Measurements from ENCODE around the gene NME2. TPM values are rescaled to one million over a fixed set of nuclear protein-coding genes. Genes with fewer than 3 reads are reported as not detected.
A peak's percentile ranks its signal among the peaks of the same experiment; 100 is the strongest.

NME2 gene
- total RNA-seq, 1 donor from 2014 or later: 651 TPM

DNA sequence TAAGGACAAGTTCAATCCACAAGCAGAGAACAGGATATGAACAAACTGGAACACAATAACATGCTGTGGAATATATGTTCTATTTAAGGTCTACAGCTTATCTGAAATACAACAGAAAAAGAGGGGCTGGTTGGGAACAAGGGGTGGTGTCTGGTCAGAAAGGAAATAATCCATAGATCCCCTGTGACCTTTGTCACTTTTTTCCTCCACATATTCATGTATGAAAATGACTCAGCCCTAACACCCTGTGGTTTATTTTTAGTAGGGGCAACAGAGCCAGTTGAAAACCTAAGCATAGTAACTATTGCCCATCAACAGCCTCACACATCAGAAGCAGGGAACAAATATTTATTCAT lies 33.3 kb upstream of the NME2 start:
- Mint-ChIP-seq H3K36me3 (ENCODE audit: unreplicated experiment) (no peaks in the 10 kb centered on the region), H3K27me3 (ENCODE audit: unreplicated experiment) (no peaks in the 10 kb centered on the region), H3K9me3 (ENCODE audit: unreplicated experiment) (no peaks in the 10 kb centered on the region), H3K4me1 (ENCODE audit: unreplicated experiment) (peaks cover 12% of the 10 kb centered on the region), H3K27ac (ENCODE audit: unreplicated experiment) (peak overlapping the region; percentile 42), H3K4me3 (ENCODE audit: unreplicated experiment) (no peak overlapping the region)
- TF ChIP-seq, protein P1, sequence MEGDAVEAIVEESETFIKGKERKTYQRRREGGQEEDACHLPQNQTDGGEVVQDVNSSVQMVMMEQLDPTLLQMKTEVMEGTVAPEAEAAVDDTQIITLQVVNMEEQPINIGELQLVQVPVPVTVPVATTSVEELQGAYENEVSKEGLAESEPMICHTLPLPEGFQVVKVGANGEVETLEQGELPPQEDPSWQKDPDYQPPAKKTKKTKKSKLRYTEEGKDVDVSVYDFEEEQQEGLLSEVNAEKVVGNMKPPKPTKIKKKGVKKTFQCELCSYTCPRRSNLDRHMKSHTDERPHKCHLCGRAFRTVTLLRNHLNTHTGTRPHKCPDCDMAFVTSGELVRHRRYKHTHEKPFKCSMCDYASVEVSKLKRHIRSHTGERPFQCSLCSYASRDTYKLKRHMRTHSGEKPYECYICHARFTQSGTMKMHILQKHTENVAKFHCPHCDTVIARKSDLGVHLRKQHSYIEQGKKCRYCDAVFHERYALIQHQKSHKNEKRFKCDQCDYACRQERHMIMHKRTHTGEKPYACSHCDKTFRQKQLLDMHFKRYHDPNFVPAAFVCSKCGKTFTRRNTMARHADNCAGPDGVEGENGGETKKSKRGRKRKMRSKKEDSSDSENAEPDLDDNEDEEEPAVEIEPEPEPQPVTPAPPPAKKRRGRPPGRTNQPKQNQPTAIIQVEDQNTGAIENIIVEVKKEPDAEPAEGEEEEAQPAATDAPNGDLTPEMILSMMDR (IDR thresholded peaks at IDR 0.05): no peak
- no peak for DNase-seq (ENCODE audit: extremely low spot score, unreplicated experiment)

DNA sequence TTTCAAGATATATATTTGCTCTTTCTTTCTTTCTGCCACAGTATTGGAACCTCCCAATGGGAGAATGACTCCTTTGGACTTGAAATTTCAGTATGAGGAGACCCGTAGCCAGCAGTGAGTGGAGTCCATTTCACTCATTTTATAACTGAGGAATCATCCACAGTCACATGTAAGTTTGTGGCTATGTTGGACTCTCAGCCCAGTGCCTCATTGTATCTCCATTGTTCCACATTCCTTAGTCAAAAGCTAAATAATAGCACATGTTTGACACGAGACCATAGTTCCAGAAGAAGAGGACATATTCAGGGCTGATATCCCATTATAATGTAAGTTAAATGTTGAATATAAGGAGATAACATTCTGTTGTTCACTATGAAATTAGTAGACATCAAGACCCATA lies 32.8 kb upstream of the NME2 start:
- Mint-ChIP-seq H3K27me3 (ENCODE audit: unreplicated experiment) (no peaks in the 10 kb centered on the region), H3K4me3 (ENCODE audit: unreplicated experiment) (no peak overlapping the region), H3K27ac (ENCODE audit: unreplicated experiment) (peak overlapping the region; percentile 42), H3K36me3 (ENCODE audit: unreplicated experiment) (no peaks in the 10 kb centered on the region), H3K4me1 (ENCODE audit: unreplicated experiment) (peaks cover 12% of the 10 kb centered on the region), H3K9me3 (ENCODE audit: unreplicated experiment) (no peaks in the 10 kb centered on the region)
- TF ChIP-seq, protein P1 (IDR thresholded peaks at IDR 0.05): no peak
- DNase-seq (ENCODE audit: extremely low spot score, unreplicated experiment): no peak

DNA sequence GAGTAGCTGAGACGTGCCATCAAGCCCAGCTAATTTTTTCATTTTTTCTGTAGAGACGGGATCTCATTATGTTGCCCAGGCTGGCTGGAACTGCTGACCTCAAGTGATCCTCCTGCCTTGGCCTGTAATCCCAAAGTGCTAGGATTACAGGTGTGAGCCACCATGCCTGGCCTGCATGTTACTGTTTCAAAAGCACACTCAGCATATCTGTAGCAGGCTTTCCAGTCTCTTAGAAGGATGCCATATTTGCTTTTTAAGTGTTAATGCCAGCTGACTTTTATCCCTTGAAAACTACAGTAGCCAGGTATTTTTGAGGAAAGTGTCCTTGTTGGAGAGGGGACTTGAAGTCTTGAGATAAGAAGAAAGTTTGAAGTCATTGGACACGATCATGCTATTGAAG lies 30.3 kb upstream of the NME2 start:
- TF ChIP-seq, protein P1 (IDR thresholded peaks at IDR 0.05): no peak
- H3K36me3 Mint-ChIP-seq (ENCODE audit: unreplicated experiment): no peaks in the 10 kb centered on the region
- no peak overlapping the region for H3K27ac Mint-ChIP-seq (ENCODE audit: unreplicated experiment)
- peaks cover 12% of the 10 kb centered on the region for H3K4me1 Mint-ChIP-seq (ENCODE audit: unreplicated experiment)
- DNase-seq (ENCODE audit: extremely low spot score, unreplicated experiment): no peak
- H3K27me3 Mint-ChIP-seq (ENCODE audit: unreplicated experiment): no peaks in the 10 kb centered on the region
- H3K4me3 Mint-ChIP-seq (ENCODE audit: unreplicated experiment): no peak overlapping the region
- no peaks in the 10 kb centered on the region for H3K9me3 Mint-ChIP-seq (ENCODE audit: unreplicated experiment)

DNA sequence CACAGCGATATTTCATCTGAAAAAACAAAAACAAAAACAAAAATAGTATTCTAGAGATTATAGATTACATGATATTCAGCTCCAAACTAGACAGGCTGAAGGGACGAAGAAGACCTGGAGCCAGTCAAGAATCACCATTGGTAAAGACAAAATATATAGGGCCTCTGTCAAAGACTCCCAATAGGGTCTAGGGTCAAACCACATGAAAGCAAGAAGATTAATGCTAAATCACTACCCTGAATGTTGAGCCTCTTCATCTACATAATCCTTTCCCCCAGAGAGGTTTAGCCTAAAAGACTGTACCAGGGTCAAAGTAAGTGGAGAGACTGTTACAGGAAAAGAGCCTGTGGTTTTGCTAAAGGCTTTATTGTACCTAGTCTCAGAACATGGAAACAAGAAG lies 23.6 kb upstream of the NME2 start:
- no peak overlapping the region for H3K4me3 Mint-ChIP-seq (ENCODE audit: unreplicated experiment)
- H3K36me3 Mint-ChIP-seq (ENCODE audit: unreplicated experiment): no peaks in the 10 kb centered on the region
- DNase-seq (ENCODE audit: extremely low spot score, unreplicated experiment): no peak
- TF ChIP-seq, protein P1 (IDR thresholded peaks at IDR 0.05): no peak
- H3K4me1 Mint-ChIP-seq (ENCODE audit: unreplicated experiment): peaks cover 1% of the 10 kb centered on the region
- H3K9me3 Mint-ChIP-seq (ENCODE audit: unreplicated experiment): no peaks in the 10 kb centered on the region
- H3K27me3 Mint-ChIP-seq (ENCODE audit: unreplicated experiment): no peaks in the 10 kb centered on the region
- no peak overlapping the region for H3K27ac Mint-ChIP-seq (ENCODE audit: unreplicated experiment)

DNA sequence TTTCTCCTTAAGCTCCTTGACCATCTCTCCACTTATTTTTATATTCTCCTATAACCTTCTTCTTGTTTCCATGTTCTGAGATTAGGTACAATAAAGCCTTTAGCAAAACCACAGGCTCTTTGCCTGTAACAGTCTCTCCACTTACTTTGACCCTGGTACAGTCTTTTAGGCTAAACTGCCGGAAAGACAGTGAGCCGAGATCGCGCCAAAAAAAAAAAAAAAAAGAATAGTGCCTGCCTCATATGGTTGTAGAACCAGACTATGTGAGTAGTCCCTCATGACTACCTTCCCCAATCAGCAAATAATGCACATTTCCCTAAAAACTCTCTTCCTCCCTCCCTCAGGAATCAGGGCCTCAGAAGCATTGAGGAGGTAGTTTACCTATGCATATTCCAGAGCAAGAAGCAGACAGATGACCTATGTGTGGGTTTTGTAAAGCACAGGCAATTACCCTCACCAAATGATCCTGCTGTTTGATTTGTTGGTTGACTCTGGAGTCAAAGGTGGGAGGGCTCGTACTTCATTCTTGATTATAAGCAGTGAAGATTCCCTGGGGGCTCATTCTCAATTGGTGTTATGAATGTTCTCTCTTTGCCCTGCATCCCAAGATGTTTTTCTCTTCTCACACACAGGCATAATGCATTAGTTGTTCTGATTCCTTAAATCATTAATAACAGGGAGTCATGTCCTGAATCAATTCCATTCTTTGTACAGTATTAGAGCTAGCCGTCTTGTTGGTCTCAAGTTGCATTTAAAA lies 21.8 kb upstream of the NME2 start:
- TF ChIP-seq, protein P1 (IDR thresholded peaks at IDR 0.05): no peak
- H3K27ac Mint-ChIP-seq (ENCODE audit: unreplicated experiment): no peak overlapping the region
- no peaks in the 10 kb centered on the region for H3K27me3 Mint-ChIP-seq (ENCODE audit: unreplicated experiment)
- H3K9me3 Mint-ChIP-seq (ENCODE audit: unreplicated experiment): no peaks in the 10 kb centered on the region
- no peak overlapping the region for H3K4me3 Mint-ChIP-seq (ENCODE audit: unreplicated experiment)
- no peaks in the 10 kb centered on the region for H3K36me3 Mint-ChIP-seq (ENCODE audit: unreplicated experiment)
- peaks cover 1% of the 10 kb centered on the region for H3K4me1 Mint-ChIP-seq (ENCODE audit: unreplicated experiment)
- no peak for DNase-seq (ENCODE audit: extremely low spot score, unreplicated experiment)

Measured in osteocyte (in vitro differentiated cells).